Urinary bladder (tissue), 4 donors: ENCODE measurements around the gene UBQLN1. TPM values are rescaled to one million over a fixed set of nuclear protein-coding genes. Genes with fewer than 3 reads are reported as not detected.
"Not testable (repeated sequence)": the region's sequence is repeated elsewhere in the genome, so short reads cannot be mapped to it uniquely, and the experiment has no call there.

Source experiments
- DNase-seq: peaks from one replicate; pipeline ENCODE4 v3.0.0-alpha.2; 2015; ENCODE audit errors: extremely low spot score
- H3K27ac ChIP-seq: one replicate; pipeline ENCODE4 v1.5.1; 2013; ENCODE audit warnings: low read depth, mild to moderate bottlenecking, moderate library complexity
- H3K36me3 ChIP-seq: one replicate; pipeline ENCODE4 v1.6.1; 2013; ENCODE audit warnings: mild to moderate bottlenecking, moderate library complexity; ENCODE audit not compliant: insufficient read depth
- H3K4me1 ChIP-seq: one replicate; pipeline ENCODE4 v1.6.1; 2013; ENCODE audit warnings: mild to moderate bottlenecking, moderate library complexity; ENCODE audit not compliant: insufficient read depth
- H3K4me3 ChIP-seq: one replicate; pipeline ENCODE4 v1.5.1; 2013; ENCODE audit warnings: low read depth, low read length
- WGBS: extraction: QIAGEN DNeasy Blood & Tissue Kit; methylation state at CpG from one replicate; pipeline ENCODE4 v1.1.7; 2013; 5-methylcytosine and 5-hydroxymethylcytosine counted together
- polyA plus RNA-seq: library from polyadenylated mRNA; stranded (reverse); fragments of 200-250 nt; gene quantifications from one replicate; pipeline ENCODE4 v1.2.3, GENCODE V29; 2013
- total RNA-seq: library from RNA; depleted of rRNA; stranded (reverse); fragments of >200 nt; gene quantifications from one replicate; pipeline ENCODE4 v1.2.3, GENCODE V29; 2014
- donor health status: healthy with polysubstance abuse.
- donor health status: healthy.

UBQLN1 gene
- total and polyA plus RNA-seq, 2 donors: 60.4 to 132 TPM

DNA sequence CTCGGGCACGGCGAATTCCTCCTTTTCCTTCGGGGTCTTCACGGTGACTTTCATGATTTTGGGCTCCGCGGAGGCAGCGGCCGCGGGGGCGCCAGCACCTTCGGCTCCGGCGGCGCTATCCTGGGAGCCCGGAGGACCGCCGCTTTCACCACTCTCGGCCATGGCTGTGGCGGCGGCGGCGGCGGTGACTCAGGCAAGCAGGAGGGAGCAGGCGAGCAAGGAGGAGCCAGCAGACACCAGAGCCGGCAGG is 315 bp downstream of the UBQLN1 start:
- DNase-seq: no peak
- Histone ChIP-seq H3K4me1 (no peaks in the 10 kb centered on the region), H3K4me3 (peak overlapping the region; percentile 86), H3K27ac (peak overlapping the region; percentile 98), H3K36me3 (no peaks in the 10 kb centered on the region)
- under 1% methylated on average over 26 of the region's 26 CpGs for WGBS

DNA sequence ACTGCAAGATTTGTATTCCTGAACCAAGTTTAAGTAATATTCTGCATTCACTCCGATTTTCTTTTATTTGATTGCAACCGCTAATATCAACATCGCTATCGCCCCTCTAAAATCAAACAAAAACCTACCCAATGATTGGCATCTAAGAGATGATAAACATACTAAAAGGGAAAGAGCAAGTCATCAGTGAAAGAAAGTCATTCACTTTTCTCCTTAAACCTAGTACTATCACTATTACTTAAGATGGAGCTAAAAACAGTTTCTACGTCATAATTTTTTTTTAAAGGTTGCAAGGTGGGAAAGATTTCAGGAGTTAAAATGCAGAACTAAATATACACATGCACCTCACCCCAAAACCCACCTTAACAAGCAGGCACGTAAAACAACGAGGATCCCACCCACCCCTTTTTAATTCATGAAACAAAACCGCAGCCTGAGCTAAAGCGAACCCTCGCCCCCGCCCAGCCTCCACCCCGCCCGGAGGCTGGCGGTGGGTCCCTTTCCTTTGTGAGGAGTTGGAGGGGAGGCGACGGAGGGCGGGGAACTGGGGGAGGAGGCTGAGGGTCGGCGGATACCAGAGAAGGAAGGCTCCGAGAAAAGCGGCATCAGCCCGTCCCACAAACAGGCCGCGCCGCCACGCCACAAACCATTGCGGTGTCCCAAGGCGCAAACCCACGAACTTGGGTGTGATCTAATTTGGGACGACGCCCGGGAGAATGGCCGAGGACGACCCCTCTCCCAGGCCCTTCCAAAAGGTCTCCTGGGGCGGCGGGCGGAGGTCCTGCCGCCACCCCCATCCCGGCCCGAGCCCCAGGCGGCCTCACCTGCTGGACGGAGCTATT is 861 bp downstream of the UBQLN1 start:
- peak overlapping the region; percentile 98 for H3K27ac ChIP-seq
- no peaks in the 10 kb centered on the region for H3K36me3 ChIP-seq
- H3K4me3 ChIP-seq: peak overlapping the region; percentile 86
- under 1% methylated on average over 42 of the region's 42 CpGs for WGBS
- H3K4me1 ChIP-seq: peaks cover 2% of the 10 kb centered on the region
- no peak for DNase-seq

DNA sequence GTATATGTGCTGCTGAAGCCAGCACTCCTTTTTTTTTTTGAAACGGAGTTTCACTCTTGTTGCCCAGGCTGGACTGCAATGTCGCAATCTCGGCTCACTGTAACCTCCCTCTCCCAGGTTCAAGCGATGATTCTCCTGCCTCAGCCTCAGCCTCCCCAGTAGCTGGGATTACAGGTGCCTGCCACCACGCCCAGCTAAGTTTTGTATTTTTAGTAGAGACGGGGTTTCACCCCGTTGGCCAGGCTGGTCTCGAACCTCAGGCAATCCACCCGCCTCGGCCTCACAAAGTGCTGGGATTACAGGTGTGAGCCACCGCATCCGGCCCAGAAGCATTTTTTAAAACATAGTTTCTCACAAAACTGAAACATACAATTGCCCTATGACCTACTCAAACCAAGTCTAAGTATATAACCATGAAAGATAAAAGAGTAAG is 2.5 kb downstream of the UBQLN1 start:
- not testable (repeated sequence) for H3K27ac ChIP-seq, H3K36me3 ChIP-seq, H3K4me3 ChIP-seq, DNase-seq, H3K4me1 ChIP-seq
- 96% methylated on average over 12 of the region's 12 CpGs for WGBS

DNA sequence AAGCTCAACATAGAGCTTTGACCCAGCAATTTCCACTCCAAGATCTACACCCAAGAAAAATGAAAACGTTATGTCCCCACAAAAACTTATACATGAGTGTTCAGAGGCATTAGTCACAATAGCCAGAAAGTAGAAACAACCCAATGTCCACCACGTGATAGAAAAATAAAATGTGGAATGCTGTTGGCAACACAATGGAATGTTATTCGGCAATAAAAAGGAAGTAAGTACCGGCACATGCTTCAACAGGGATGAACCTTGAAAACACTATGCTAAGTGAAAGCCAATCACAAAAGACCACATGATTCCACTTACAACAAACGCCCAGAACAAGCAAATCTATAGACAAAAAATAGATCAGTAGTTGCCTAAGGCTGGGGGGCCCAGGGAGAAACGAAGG is 6.0 kb downstream of the UBQLN1 start:
- WGBS: 34% methylated on average over 6 of the region's 6 CpGs
- peaks cover 2% of the 10 kb centered on the region for H3K4me1 ChIP-seq
- H3K27ac ChIP-seq: no peak overlapping the region
- H3K4me3 ChIP-seq: no peak overlapping the region
- no peak for DNase-seq
- H3K36me3 ChIP-seq: peaks cover 2% of the 10 kb centered on the region

DNA sequence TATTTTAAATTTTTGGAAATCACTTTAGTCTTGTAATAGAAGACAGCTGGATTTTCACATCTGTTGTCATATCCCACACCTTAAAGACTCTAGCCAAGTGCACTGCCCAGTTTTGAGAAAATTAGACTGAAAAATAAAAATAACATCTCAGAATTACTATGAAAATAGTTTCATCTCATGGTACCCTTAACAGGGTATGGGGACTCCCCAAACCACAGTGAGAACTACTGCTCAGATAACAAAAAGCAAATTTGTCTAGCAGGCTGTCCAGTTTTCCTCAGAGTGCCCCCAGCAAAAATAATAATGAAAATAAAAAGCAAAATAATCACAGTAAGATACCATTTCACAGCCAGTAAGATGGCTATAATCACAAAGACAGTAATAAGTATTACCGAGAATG is 6.5 kb downstream of the UBQLN1 start:
- H3K27ac ChIP-seq: no peak overlapping the region
- no peak overlapping the region for H3K4me3 ChIP-seq
- peaks cover 2% of the 10 kb centered on the region for H3K4me1 ChIP-seq
- DNase-seq: no peak
- H3K36me3 ChIP-seq: peaks cover 2% of the 10 kb centered on the region
- WGBS: 93% methylated on average over 1 of the region's 1 CpG

DNA sequence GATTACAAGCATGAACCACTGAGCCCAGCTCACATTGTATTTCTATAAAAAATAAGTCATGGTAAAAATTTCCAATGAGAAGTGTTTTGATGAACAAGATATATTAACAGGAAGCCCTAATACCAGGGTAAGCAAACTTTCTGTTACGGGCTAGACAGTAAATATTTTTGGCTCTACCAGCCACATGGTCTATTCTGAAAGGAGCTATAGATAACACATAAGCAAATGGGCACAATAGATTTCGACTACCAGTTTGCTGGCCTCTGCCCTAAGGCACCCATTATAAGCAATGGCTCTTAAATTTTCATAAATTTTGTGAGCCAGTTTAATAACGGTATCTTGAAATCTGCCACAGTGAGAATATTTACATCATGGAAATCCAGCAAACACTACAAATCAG is 8.1 kb downstream of the UBQLN1 start:
- DNase-seq: no peak
- no peak overlapping the region for H3K4me3 ChIP-seq
- 78% methylated on average over 3 of the region's 3 CpGs for WGBS
- H3K36me3 ChIP-seq: peaks cover 2% of the 10 kb centered on the region
- no peak overlapping the region for H3K27ac ChIP-seq
- peaks cover 2% of the 10 kb centered on the region for H3K4me1 ChIP-seq

DNA sequence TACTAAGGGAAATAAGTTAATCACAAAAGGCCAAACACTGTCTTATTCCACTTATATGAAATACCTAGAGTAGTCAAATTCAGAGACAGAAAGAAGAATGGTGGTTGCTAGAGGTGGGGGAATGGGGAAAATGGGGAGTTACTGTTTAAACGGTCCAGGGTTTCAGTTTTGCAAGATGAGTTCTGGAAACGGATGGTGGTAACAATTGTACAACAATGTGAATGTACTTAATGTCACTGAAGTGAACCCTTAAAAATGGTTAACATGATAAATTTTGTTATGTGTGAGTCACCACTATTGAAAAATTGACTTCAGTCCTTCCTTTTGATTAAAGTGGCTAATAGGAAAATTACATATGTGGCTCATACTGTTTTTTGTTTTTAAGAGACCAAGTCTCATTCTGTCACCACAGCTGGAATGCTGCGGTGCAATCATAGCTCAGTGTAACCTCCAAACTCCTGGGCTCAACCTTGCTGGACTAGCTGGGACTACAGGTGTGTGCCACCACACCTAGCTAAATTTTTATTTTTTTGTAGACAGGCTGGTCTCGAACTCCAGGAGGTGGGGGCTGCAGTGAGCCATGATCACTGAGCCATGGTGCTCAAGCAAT is 8.7 kb downstream of the UBQLN1 start:
- DNase-seq: no peak
- 80% methylated on average over 4 of the region's 4 CpGs for WGBS
- Histone ChIP-seq H3K4me3 (no peak overlapping the region), H3K27ac (no peak overlapping the region), H3K36me3 (peaks cover 2% of the 10 kb centered on the region), H3K4me1 (peaks cover 2% of the 10 kb centered on the region)

DNA sequence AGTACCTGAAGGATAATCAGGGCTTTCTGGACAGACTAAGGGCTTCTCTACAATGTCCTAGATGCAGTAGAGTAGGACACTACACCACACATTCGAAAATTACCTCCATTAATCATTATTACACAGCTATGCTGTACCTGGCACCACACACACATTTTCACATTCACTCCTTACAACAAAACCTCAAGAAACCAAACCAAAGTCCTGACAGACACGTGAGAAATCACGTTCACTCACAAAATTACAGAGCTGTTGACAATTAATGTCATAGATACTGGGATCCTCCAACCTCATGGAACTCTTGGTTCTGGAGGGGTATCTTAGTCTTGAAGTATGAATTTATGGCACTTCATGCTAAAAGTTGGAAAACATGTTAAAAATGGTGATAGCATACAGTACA is 16.3 kb downstream of the UBQLN1 start:
- Histone ChIP-seq H3K4me1 (no peaks in the 10 kb centered on the region), H3K4me3 (no peak overlapping the region), H3K36me3 (no peaks in the 10 kb centered on the region), H3K27ac (no peak overlapping the region)
- WGBS: 90% methylated on average over 3 of the region's 3 CpGs
- DNase-seq: no peak

DNA sequence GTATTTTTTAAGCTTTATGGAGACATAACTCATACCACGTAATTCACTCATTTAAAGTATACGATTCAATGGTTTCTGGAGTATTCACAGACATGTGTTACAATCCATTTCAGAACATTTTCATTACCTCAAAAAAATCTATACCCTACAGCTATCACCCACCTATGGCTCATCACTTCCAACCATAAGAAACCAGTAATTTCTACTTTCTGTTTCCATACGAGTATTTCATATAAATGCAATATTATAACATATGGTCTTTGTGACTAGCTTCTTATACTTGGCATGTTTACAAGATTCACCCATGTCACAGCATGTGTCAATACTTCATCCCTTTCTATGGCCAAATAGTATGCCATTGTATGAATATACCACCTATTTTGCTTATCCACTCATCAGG is 18.8 kb downstream of the UBQLN1 start:
- H3K36me3 ChIP-seq: no peaks in the 10 kb centered on the region
- no peak overlapping the region for H3K4me3 ChIP-seq
- DNase-seq: no peak
- H3K27ac ChIP-seq: no peak overlapping the region
- H3K4me1 ChIP-seq: no peaks in the 10 kb centered on the region
- WGBS: 87% methylated on average over 3 of the region's 3 CpGs

DNA sequence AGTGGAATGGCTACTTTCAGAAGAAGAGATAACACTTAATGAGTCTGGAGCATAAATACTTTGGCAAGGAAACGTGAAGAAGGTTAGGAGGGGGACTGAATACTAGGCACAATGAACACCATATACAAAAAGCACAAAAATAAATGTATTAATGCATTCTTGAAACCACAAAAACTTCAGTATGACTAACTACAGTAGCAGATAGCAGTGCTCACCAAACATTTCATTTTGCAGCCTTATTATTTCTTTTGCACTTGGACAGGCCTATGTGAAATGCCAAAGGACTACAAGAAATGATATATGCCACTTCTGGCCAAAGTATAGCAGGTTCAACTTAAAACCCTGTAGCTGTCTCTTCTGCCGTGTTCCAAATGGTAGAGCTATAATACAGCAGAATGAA is 26.3 kb downstream of the UBQLN1 start:
- DNase-seq: no peak
- Histone ChIP-seq H3K4me1 (no peaks in the 10 kb centered on the region), H3K4me3 (no peak overlapping the region), H3K36me3 (peaks cover 4% of the 10 kb centered on the region), H3K27ac (no peak overlapping the region)
- 82% methylated on average over 2 of the region's 2 CpGs for WGBS

DNA sequence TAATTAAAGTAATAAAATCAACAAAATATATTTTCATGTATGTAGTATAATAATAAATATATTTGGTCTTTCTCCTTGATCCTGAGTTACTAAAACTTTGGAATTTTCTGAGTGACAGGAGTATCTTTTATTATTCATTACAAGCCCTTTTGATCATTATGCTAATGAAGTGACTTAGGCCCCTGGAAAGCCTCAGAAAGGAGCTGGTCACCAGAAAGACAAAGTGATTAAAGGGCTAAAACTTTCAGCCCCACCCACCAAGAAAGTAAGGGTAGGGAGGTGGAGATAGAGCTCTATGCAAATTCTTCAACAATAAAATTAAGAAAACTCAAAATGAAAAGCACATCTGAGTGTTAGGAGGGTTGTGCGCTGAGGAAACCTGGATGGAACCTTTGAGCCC is 27.5 kb downstream of the UBQLN1 start:
- H3K4me1 ChIP-seq: no peaks in the 10 kb centered on the region
- 97% methylated on average over 1 of the region's 1 CpG for whole genome bisulfite sequencing
- no peak overlapping the region for H3K27ac ChIP-seq
- peaks cover 4% of the 10 kb centered on the region for H3K36me3 ChIP-seq
- no peak for DNase-seq
- no peak overlapping the region for H3K4me3 ChIP-seq

DNA sequence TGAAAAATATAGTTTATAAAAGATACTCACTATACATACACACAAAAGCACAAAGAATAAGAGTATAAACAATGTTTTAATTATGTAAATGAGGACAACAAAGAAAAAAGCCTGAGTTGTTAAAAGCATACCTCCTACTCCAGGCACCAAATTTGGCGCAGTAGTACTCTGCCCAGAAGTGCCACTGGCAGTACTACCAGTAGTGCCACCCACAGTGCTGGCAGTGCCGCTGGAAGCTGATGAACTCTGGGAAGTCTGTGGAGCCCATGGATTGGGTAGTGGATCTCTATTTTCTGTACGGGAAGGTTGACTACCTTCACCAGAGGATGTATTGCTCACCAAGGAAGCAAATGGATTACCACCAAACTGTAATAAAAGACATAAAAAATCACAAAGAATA is 30.2 kb downstream of the UBQLN1 start:
- Histone ChIP-seq H3K4me3 (no peak overlapping the region), H3K27ac (no peak overlapping the region), H3K36me3 (peaks cover 4% of the 10 kb centered on the region), H3K4me1 (no peaks in the 10 kb centered on the region)
- WGBS: 95% methylated on average over 3 of the region's 3 CpGs
- no peak for DNase-seq

DNA sequence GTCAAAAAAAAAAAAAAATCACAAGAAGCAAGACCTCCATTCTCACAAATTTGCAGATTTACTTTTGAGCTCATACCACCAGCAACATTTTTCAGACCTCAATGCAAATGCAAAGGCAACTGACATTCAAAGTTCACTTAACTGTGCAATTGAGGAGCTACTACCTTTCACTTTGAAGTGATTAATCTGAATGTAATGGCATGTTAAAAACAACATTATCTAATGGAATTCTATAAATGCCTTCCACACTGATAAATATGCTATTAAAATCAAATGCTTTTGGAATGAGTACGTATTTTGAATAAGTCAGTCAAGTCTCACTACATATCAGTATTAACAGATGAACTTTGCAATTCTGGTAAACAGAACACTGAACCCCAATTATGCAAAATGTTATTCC is 32.3 kb downstream of the UBQLN1 start:
- Histone ChIP-seq H3K27ac (no peak overlapping the region), H3K4me3 (no peak overlapping the region), H3K4me1 (no peaks in the 10 kb centered on the region), H3K36me3 (peaks cover 4% of the 10 kb centered on the region)
- DNase-seq: no peak
- 80% methylated on average over 1 of the region's 1 CpG for WGBS

DNA sequence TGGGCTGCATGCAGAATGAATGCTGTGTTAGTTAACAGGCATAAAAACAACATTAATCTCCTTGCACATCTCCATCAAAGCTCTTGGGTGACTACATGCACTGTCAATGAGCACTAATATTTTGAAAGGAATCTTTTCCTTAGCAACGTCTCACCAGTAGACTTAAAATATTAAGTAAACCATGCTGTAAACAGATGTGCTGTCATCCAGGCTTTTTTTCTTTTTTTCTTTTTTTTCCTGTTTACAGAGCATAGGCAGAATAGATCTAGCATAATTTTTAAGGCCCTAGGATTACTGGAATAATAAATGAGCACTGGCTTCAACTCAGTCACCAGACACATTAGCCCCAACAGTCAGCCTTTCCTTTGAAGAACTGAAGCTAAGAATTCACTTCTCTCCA is 36.3 kb downstream of the UBQLN1 start:
- Histone ChIP-seq H3K27ac (no peak overlapping the region), H3K36me3 (no peaks in the 10 kb centered on the region), H3K4me1 (no peaks in the 10 kb centered on the region), H3K4me3 (no peak overlapping the region)
- DNase-seq: no peak
- 52% methylated on average over 1 of the region's 1 CpG for WGBS
